H9 (cell line): Measurements from ENCODE around the gene SDK1. TPM values are rescaled to one million over a fixed set of nuclear protein-coding genes. Genes with fewer than 3 reads are reported as not detected.

Experiments
- DNase-seq: peaks from one replicate; pipeline ENCODE4 v3.0.0-alpha.2; 2017
- H2AFZ ChIP-seq: one replicate; pipeline ENCODE4 v1.6.1; 2013; ENCODE audit warnings: mild to moderate bottlenecking, low read length, control low read depth, moderate library complexity
- H2AK5ac ChIP-seq: 2 replicates; pipeline ENCODE4 v1.6.1; 2013; ENCODE audit warnings: low read length, control low read depth, mixed read lengths; ENCODE audit not compliant: insufficient read length
- H2BK120ac ChIP-seq: one replicate; pipeline ENCODE4 v1.6.1; 2013; ENCODE audit warnings: low read depth, mild to moderate bottlenecking, low read length, control low read depth, inconsistent platforms; ENCODE audit not compliant: poor library complexity, severe bottlenecking
- H2BK12ac ChIP-seq: 2 replicates; pipeline ENCODE4 v1.6.1; 2013; ENCODE audit warnings: low read length, control low read depth, mixed read lengths, low read depth; ENCODE audit not compliant: insufficient read length
- H2BK15ac ChIP-seq: 2 replicates; pipeline ENCODE4 v1.6.1; 2013; ENCODE audit warnings: low read depth, low read length, control low read depth
- H2BK20ac ChIP-seq: one replicate; pipeline ENCODE4 v1.6.1; 2013; ENCODE audit warnings: low read depth, mild to moderate bottlenecking, low read length, control low read depth, inconsistent platforms; ENCODE audit not compliant: poor library complexity, severe bottlenecking
- H2BK5ac ChIP-seq: 2 replicates; pipeline ENCODE4 v1.6.1; 2013; ENCODE audit warnings: low read length, control low read depth, mixed read lengths; ENCODE audit not compliant: insufficient read length
- H3K14ac ChIP-seq: 2 replicates; pipeline ENCODE4 v1.6.1; 2013; ENCODE audit warnings: low read length, control low read depth; ENCODE audit not compliant: insufficient read depth
- H3K18ac ChIP-seq: 2 replicates; pipeline ENCODE4 v1.6.1; 2013; ENCODE audit warnings: low read depth, mild to moderate bottlenecking, mixed read lengths, low read length, control low read depth; ENCODE audit not compliant: insufficient read length
- H3K23ac ChIP-seq: 2 replicates; pipeline ENCODE4 v1.6.1; 2013; ENCODE audit warnings: low read length, control low read depth, mixed read lengths, low read depth; ENCODE audit not compliant: insufficient read length
- H3K23me2 ChIP-seq: 2 replicates; pipeline ENCODE4 v1.6.1; 2013; ENCODE audit warnings: low read depth, mild to moderate bottlenecking, mixed read lengths, low read length, control low read depth; ENCODE audit not compliant: insufficient read length, poor library complexity, severe bottlenecking
- H3K27ac ChIP-seq: 2 replicates; pipeline ENCODE4 v1.5.1; 2013; ENCODE audit warnings: low read length, control low read depth, mixed read lengths, low read depth; ENCODE audit not compliant: insufficient read length
- H3K27me3 ChIP-seq: 2 replicates; pipeline ENCODE4 v1.6.1; 2013; ENCODE audit warnings: low read length, control low read depth, inconsistent platforms; ENCODE audit not compliant: insufficient read depth
- H3K4ac ChIP-seq: 2 replicates; pipeline ENCODE4 v1.6.1; 2013; ENCODE audit warnings: low read depth, mild to moderate bottlenecking, control low read depth, inconsistent platforms, low read length, moderate library complexity
- H3K4me1 ChIP-seq: 2 replicates; pipeline ENCODE4 v1.6.1; 2013; ENCODE audit warnings: low read length, control low read depth, inconsistent platforms; ENCODE audit not compliant: insufficient read depth
- H3K4me2 ChIP-seq: 2 replicates; pipeline ENCODE4 v1.6.1; 2013; ENCODE audit warnings: low read length, control low read depth, mixed read lengths; ENCODE audit not compliant: insufficient read length, insufficient read depth
- H3K56ac ChIP-seq: 2 replicates; pipeline ENCODE4 v1.6.1; 2013; ENCODE audit warnings: low read depth, mild to moderate bottlenecking, mixed read lengths, low read length, control low read depth; ENCODE audit not compliant: insufficient read length
- H3K79me1 ChIP-seq: 2 replicates; pipeline ENCODE4 v1.6.1; 2013; ENCODE audit warnings: low read depth, mild to moderate bottlenecking, moderate library complexity, low read length, control low read depth, inconsistent platforms; ENCODE audit not compliant: insufficient read depth, poor library complexity, severe bottlenecking
- H3K79me2 ChIP-seq: 2 replicates; pipeline ENCODE4 v1.6.1; 2013; ENCODE audit warnings: low read length, control low read depth, inconsistent platforms; ENCODE audit not compliant: insufficient read depth
- H3K9ac ChIP-seq: 2 replicates; pipeline ENCODE4 v1.6.1; 2013; ENCODE audit warnings: low read length, control low read depth, mixed read lengths; ENCODE audit not compliant: insufficient read length; ENCODE audit errors: extremely low read depth
- H3K9me3 ChIP-seq: one replicate; pipeline ENCODE4 v1.6.1; 2013; ENCODE audit warnings: low read depth, low read length, inconsistent platforms; ENCODE audit not compliant: control insufficient read depth
- H3T11ph ChIP-seq: one replicate; pipeline ENCODE4 v1.6.1; 2013; ENCODE audit warnings: mild to moderate bottlenecking, low read length, control low read depth, inconsistent platforms
- H4K20me1 ChIP-seq: one replicate; pipeline ENCODE4 v1.6.1; 2013; ENCODE audit not compliant: control insufficient read depth, insufficient read length, insufficient read depth
- H4K5ac ChIP-seq: 2 replicates; pipeline ENCODE4 v1.6.1; 2013; ENCODE audit warnings: low read depth, mild to moderate bottlenecking, mixed read lengths, low read length, control low read depth; ENCODE audit not compliant: insufficient read length
- H4K8ac ChIP-seq: replicated peaks from 2 replicates; pipeline ENCODE4 v1.6.1; 2013; ENCODE audit warnings: low read length, control low read depth, mixed read lengths, low read depth; ENCODE audit not compliant: insufficient read length
- H4K91ac ChIP-seq: 2 replicates; pipeline ENCODE4 v1.6.1; 2013; ENCODE audit warnings: low read depth, mild to moderate bottlenecking, moderate library complexity, mixed read lengths, low read length, control low read depth; ENCODE audit not compliant: insufficient read length
- H3K27ac Mint-ChIP-seq, 3 experiments: 2 replicates in 2 of 3; 3 replicates in 1 of 3; pipeline ENCODE4 v1.8.0; 2020 to 2021; ENCODE audit warnings: mixed read lengths in 3 of 3, mild to moderate bottlenecking in 1 of 3, moderate library complexity in 1 of 3
- H3K27me3 Mint-ChIP-seq: 2 replicates; pipeline ENCODE4 v1.8.0; 2021; ENCODE audit warnings: low read depth, mild to moderate bottlenecking, moderate library complexity, mixed read lengths
- H3K36me3 Mint-ChIP-seq, 3 experiments: 2 replicates in 2 of 3; 3 replicates in 1 of 3; pipeline ENCODE4 v1.8.0; 2020 to 2021; ENCODE audit warnings: low read depth in 3 of 3, mixed read lengths in 3 of 3; ENCODE audit not compliant: insufficient read depth in 1 of 3
- H3K4me1 Mint-ChIP-seq, 2 experiments: 2 replicates each; pipeline ENCODE4 v1.8.0; 2020; ENCODE audit warnings: mixed read lengths in 2 of 2
- H3K4me3 Mint-ChIP-seq, 2 experiments: 2 replicates in 1 of 2; 3 replicates in 1 of 2; pipeline ENCODE4 v1.8.0; 2020 to 2021; ENCODE audit warnings: mild to moderate bottlenecking in 2 of 2, mixed read lengths in 2 of 2, moderate library complexity in 1 of 2
- H3K9me3 Mint-ChIP-seq, 2 experiments: 2 replicates in 1 of 2; 3 replicates in 1 of 2; pipeline ENCODE4 v1.8.0; 2020; ENCODE audit warnings: mild to moderate bottlenecking in 2 of 2, mixed read lengths in 2 of 2, moderate library complexity in 1 of 2
- CTCF ChIP-seq: fragments of 200-600 bp; sonication (generic); conservative IDR thresholded peaks from 3 replicates; pipeline ENCODE4 v1.8.0; 2021; ENCODE audit warnings: antibody characterized with exemption, mild to moderate bottlenecking
- WGBS: extraction: QIAGEN DNeasy Blood & Tissue Kit; methylation state at CpG from one replicate; pipeline ENCODE4 v1.1.7; 2013; ENCODE audit warnings: missing lambda C conversion rate, low lambda C conversion rate, mixed read lengths; ENCODE audit not compliant: insufficient read length; ENCODE audit errors: extremely low coverage; 5-methylcytosine and 5-hydroxymethylcytosine counted together
- total RNA-seq: library from RNA; stranded (reverse); gene quantifications from 2 replicates; pipeline ENCODE4 v1.2.1, GENCODE V29; 2021

Gene SDK1
- total RNA-seq, 1 experiment from 2014 or later = 8.7 TPM

- H3T11ph ChIP-seq = no peak overlapping the region
- no peak overlapping the region for H2AFZ ChIP-seq
- H3K79me1 ChIP-seq = no peaks in the 10 kb centered on the region
- no peaks in the 10 kb centered on the region for H3K9me3 ChIP-seq
- no peak overlapping the region for H3K56ac ChIP-seq
- DNase-seq = no peak
- no peak overlapping the region for H2BK12ac ChIP-seq
- no peak overlapping the region for H4K91ac ChIP-seq
- no peak overlapping the region for H3K4me2 ChIP-seq
- no peak overlapping the region for H3K23ac ChIP-seq
- H4K5ac ChIP-seq = no peak overlapping the region
- no CpG with 5 or more reads among the region's 16 CpGs for WGBS
- peaks cover 3 to 10% of the 10 kb centered on the region in 2 experiments; a peak in 3 of 5 replicates for H3K9me3 Mint-ChIP-seq
- H3K36me3 Mint-ChIP-seq = peaks cover 2 to 14% (median 3%) of the 10 kb centered on the region in 3 experiments; a peak in 6 of 7 replicates
- H3K4ac ChIP-seq = no peak overlapping the region
- H3K4me3 Mint-ChIP-seq = no peak overlapping the region
- no peak overlapping the region for H4K8ac ChIP-seq
- no peak overlapping the region for H3K9ac ChIP-seq
- H4K20me1 ChIP-seq = no peaks in the 10 kb centered on the region
- H2AK5ac ChIP-seq = no peak overlapping the region
- H3K27me3 Mint-ChIP-seq = no peaks in the 10 kb centered on the region
- H3K27ac Mint-ChIP-seq = peak overlapping the region in 1 of 3 experiments; percentile 30; a peak in 1 of 7 replicates
- H3K79me2 ChIP-seq = no peaks in the 10 kb centered on the region
- H3K14ac ChIP-seq = no peak overlapping the region
- TF ChIP-seq CTCF = no peak
- no peaks in the 10 kb centered on the region for H3K4me1 Mint-ChIP-seq
- no peak overlapping the region for H2BK5ac ChIP-seq
- no peaks in the 10 kb centered on the region for H3K27me3 ChIP-seq
- H3K23me2 ChIP-seq = no peaks in the 10 kb centered on the region
- no peak overlapping the region for H2BK120ac ChIP-seq
- H2BK15ac ChIP-seq = no peak overlapping the region
- no peak overlapping the region for H3K27ac ChIP-seq
- H3K18ac ChIP-seq = no peak overlapping the region
- no peaks in the 10 kb centered on the region for H3K4me1 ChIP-seq
- H2BK20ac ChIP-seq = no peak overlapping the region
Observed at GRCh38 chr7:3949242-3949640, 648.2 kb downstream of the SDK1 start.
